Heart left ventricle (tissue), 13 donors: ENCODE results near the gene DNAH12.

Experiments
- POLR2A ChIP-seq, 2 donors: fragments of 450-650 bp; IDR thresholded peaks; one replicate each; pipeline ENCODE4 v1.6.1; 2017; ENCODE audit warnings: antibody characterized with exemption in 2 of 2, mild to moderate bottlenecking in 2 of 2, moderate library complexity in 2 of 2
- TF ChIP-seq, protein P1 (sequence below), 12 donors: fragments of 200-600 bp; sonication (generic) in 4 of 12; IDR thresholded peaks; one replicate each; pipeline versions ENCODE4 v1.5.0 to v1.8.0; 2018 to 2022; ENCODE audit warnings: antibody characterized with exemption in 12 of 12, mild to moderate bottlenecking in 5 of 12
- donor health status: ischemic (EF 13 %, LVEDD 7.1; RV severe dilation, severe dysfunction).
- donor health status: DM: no; HTN: yes; CAD: no.
- donor health status: DM: no; HTN: no; CAD: no.
- donor health status: ischemic (EF 25% LVEDD 6.9; RV normal size, moderate dysfunction).
- donor health status: ischemic (EF 25% LVEDD 5.7; RV mildly dilated, moderate dysfunction).
- donor health status: ischemic (EF 35%, LVEDD 5.7; RV mildly dilated, moderate dysfunction).
- donor health status: nonischemic (EF 11% LVEDD 7.7; RV severe dilation, severe dysfunction).
- donor health status: DM: yes; HTN: yes; CAD: no.
- donor health status: PGD.
- donor health status: ischemic (EF 29% LVEDD 5.4; RV normal size, mild dysfunction).
- donor health status: nonischemic (EF 23%, LVEDD 6.1; RV moderate dilation, normal function).

DNA sequence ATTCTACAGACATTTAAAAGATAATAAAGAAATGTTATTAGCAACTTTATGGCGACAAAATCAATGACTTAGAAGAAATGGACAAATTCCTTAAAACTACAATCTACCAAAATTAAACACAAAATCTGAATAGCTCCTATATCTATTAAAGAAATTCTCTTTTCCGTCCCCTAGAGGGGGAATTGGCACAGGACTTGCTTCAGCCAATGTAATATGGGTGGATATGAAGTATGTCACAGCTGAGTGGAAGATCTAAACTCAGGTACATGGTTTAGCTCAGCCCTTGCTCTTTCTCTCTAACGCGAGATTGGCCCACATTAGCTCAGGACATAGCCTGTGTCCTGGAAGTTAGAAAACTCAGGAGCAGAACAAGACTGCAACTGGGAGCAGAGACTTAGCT lies 79.3 kb downstream of the DNAH12 start:
- TF ChIP-seq, protein P1, sequence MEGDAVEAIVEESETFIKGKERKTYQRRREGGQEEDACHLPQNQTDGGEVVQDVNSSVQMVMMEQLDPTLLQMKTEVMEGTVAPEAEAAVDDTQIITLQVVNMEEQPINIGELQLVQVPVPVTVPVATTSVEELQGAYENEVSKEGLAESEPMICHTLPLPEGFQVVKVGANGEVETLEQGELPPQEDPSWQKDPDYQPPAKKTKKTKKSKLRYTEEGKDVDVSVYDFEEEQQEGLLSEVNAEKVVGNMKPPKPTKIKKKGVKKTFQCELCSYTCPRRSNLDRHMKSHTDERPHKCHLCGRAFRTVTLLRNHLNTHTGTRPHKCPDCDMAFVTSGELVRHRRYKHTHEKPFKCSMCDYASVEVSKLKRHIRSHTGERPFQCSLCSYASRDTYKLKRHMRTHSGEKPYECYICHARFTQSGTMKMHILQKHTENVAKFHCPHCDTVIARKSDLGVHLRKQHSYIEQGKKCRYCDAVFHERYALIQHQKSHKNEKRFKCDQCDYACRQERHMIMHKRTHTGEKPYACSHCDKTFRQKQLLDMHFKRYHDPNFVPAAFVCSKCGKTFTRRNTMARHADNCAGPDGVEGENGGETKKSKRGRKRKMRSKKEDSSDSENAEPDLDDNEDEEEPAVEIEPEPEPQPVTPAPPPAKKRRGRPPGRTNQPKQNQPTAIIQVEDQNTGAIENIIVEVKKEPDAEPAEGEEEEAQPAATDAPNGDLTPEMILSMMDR (IDR thresholded peaks at IDR 0.05) = no peak
- TF ChIP-seq POLR2A (IDR thresholded peaks at IDR 0.05) = no peak
